Neural cell (in vitro differentiated cells): Measurements from ENCODE around the gene SKIC2.

Source experiments
- EP300 ChIP-seq: fragments of 450-650 bp; conservative IDR thresholded peaks from 2 replicates; pipeline ENCODE4 v1.6.1; 2014; ENCODE audit warnings: antibody characterized with exemption, mild to moderate bottlenecking, moderate library complexity; ENCODE audit not compliant: poor library complexity, severe bottlenecking
- EZH2 ChIP-seq: fragments of 200-600, 300-800 bp; shearing (Covaris generic), sonication (generic); IDR thresholded peaks from 2 replicates; pipeline ENCODE4 v1.6.1; 2014; ENCODE audit warnings: antibody characterized with exemption, low read length, borderline replicate concordance, mild to moderate bottlenecking; ENCODE audit not compliant: insufficient read depth, poor library complexity, severe bottlenecking
- MXI1 ChIP-seq: fragments of 450-650 bp; conservative IDR thresholded peaks from 2 replicates; pipeline ENCODE4 v1.6.1; 2014; ENCODE audit warnings: antibody characterized with exemption, mild to moderate bottlenecking; ENCODE audit not compliant: poor library complexity, severe bottlenecking
- POLR2AphosphoS5 ChIP-seq: IDR thresholded peaks from 2 replicates; pipeline ENCODE4 v1.6.1; 2012
- RAD21 ChIP-seq: fragments of 450-650 bp; conservative IDR thresholded peaks from 2 replicates; pipeline ENCODE4 v1.6.1; 2014; ENCODE audit warnings: antibody characterized with exemption, mild to moderate bottlenecking, moderate library complexity
- TAF1 ChIP-seq: IDR thresholded peaks from 2 replicates; pipeline ENCODE4 v1.6.1; 2012; ENCODE audit warnings: low read depth
- TF ChIP-seq, protein P1 (sequence below): IDR thresholded peaks from 2 replicates; pipeline ENCODE4 v1.6.1; 2012; ENCODE audit warnings: borderline replicate concordance
- TF ChIP-seq, protein P2 (sequence below): fragments of 450-650 bp; IDR thresholded peaks from 2 replicates; pipeline ENCODE4 v1.5.1; 2014; ENCODE audit warnings: antibody characterized with exemption, mild to moderate bottlenecking, moderate library complexity; ENCODE audit not compliant: poor library complexity, severe bottlenecking

DNA sequence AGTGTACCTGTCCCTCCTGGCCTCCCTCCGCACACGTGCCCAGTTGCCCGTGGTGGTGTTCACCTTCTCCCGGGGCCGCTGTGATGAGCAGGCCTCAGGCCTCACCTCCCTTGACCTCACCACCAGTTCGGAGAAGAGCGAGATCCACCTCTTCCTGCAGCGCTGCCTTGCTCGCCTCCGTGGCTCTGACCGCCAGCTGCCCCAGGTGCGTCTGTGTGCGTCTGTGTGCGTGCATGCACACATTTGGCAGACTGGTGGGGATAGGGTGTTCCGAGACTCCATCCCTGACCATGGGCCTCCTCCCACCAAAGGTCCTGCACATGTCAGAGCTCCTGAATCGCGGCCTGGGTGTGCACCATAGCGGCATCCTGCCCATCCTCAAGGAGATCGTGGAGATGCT is 4.9 kb downstream of the SKIC2 start:
- TF ChIP-seq RAD21 (no peak), EZH2 (no peak), POLR2AphosphoS5 (no peak), MXI1 (no peak), EP300 (no peak), TAF1 (no peak)
- TF ChIP-seq, protein P1, sequence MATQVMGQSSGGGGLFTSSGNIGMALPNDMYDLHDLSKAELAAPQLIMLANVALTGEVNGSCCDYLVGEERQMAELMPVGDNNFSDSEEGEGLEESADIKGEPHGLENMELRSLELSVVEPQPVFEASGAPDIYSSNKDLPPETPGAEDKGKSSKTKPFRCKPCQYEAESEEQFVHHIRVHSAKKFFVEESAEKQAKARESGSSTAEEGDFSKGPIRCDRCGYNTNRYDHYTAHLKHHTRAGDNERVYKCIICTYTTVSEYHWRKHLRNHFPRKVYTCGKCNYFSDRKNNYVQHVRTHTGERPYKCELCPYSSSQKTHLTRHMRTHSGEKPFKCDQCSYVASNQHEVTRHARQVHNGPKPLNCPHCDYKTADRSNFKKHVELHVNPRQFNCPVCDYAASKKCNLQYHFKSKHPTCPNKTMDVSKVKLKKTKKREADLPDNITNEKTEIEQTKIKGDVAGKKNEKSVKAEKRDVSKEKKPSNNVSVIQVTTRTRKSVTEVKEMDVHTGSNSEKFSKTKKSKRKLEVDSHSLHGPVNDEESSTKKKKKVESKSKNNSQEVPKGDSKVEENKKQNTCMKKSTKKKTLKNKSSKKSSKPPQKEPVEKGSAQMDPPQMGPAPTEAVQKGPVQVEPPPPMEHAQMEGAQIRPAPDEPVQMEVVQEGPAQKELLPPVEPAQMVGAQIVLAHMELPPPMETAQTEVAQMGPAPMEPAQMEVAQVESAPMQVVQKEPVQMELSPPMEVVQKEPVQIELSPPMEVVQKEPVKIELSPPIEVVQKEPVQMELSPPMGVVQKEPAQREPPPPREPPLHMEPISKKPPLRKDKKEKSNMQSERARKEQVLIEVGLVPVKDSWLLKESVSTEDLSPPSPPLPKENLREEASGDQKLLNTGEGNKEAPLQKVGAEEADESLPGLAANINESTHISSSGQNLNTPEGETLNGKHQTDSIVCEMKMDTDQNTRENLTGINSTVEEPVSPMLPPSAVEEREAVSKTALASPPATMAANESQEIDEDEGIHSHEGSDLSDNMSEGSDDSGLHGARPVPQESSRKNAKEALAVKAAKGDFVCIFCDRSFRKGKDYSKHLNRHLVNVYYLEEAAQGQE: no peak
- TF ChIP-seq, protein P2, sequence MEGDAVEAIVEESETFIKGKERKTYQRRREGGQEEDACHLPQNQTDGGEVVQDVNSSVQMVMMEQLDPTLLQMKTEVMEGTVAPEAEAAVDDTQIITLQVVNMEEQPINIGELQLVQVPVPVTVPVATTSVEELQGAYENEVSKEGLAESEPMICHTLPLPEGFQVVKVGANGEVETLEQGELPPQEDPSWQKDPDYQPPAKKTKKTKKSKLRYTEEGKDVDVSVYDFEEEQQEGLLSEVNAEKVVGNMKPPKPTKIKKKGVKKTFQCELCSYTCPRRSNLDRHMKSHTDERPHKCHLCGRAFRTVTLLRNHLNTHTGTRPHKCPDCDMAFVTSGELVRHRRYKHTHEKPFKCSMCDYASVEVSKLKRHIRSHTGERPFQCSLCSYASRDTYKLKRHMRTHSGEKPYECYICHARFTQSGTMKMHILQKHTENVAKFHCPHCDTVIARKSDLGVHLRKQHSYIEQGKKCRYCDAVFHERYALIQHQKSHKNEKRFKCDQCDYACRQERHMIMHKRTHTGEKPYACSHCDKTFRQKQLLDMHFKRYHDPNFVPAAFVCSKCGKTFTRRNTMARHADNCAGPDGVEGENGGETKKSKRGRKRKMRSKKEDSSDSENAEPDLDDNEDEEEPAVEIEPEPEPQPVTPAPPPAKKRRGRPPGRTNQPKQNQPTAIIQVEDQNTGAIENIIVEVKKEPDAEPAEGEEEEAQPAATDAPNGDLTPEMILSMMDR: no peak
